Inflammatory macrophage treated with lipopolysaccharide for 1 hour (primary cell): ENCODE data around the gene KCNG2.
"Not testable (repeated sequence)": the region's sequence is repeated elsewhere in the genome, so short reads cannot be mapped to it uniquely, and the experiment has no call there.

Experiments
- DNase-seq, 2 donors: peaks; one replicate each; pipeline ENCODE4 v3.0.0-alpha.2; 2020 to 2022

KCNG2 gene

GRCh38 chr18:79872527-79873444 is 75.0 kb downstream of the KCNG2 start:
- no peak for DNase-seq

- DNase-seq, result no peak
These were observed 75.8 kb downstream of the KCNG2 start for GRCh38 chr18:79873449-79874110.

- DNase-seq, result no peak
These were observed 77.1 kb downstream of the KCNG2 start for GRCh38 chr18:79874553-79875530.

DNA sequence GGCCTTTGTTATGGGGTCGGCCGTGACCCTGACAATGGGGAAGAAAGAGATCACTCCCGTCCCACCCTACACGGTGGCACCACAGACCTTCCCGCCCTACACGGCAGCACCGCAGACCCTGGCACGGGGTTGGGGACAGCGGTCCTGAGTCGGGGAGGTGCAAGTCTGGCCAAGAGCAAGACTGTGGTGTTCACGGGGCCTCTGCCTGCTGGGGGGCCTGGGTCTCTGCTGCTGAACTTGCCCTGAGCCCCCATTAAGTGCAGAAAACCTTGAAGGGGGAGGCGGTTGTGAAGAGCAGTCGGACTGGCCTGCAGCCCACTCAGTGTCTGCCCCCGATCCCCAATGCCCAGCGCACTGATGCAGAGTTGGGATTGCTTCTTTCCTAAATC is 77.8 kb downstream of the KCNG2 start:
- no peak for DNase-seq

GRCh38 chr18:79875931-79876461 is 78.3 kb downstream of the KCNG2 start:
- DNase-seq, result no peak

- no peak for DNase-seq
These were observed 78.8 kb downstream of the KCNG2 start for GRCh38 chr18:79876497-79876896.

DNA sequence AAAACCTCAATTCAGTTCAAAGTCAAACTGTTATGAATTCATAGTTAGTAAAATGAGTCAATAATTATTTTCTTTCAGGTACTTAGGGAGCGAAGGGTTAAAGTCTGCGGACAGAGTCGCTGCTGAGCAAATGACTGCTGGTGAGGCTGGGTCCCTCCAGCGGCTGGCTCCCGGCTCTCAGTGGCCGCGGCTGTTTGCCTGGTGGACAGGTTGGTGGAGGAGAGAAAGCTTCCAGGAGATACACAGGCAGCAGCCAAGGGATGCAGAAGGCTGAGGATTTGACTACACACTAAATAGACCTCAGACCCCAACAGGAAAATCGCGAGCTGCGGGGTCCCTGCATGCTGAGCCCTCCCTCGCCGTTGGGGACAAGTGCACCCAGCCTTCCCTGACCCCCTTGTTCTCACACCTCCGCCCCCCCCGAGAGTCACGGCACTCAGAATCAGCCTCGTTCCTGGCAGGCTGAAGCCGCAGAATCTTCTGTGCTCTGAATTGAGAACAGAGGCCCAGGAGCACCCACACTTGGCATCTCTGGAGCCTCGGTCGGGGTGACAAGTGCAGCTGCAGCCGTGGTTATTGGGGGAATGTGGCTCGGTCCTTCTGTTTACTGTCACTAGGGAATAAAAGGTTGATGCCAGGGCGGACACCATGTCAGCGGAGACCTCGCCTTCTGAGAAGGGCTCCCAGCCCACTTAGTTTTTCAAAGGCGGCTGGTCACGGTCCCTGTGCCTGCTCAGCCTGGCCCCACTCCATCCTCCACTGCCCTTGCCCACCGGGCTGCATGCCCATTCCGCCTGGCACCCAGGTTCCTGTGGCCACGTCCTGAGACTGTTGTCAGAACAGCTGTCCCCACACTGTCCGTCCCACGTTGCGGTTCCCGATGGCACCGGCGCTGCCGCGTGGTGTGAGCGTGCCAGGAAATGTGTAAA is 79.7 kb downstream of the KCNG2 start:
- DNase-seq, result no peak

- DNase-seq, result not testable (repeated sequence)
These were observed 80.5 kb downstream of the KCNG2 start for GRCh38 chr18:79878246-79878645.

GRCh38 chr18:79878741-79879378 is 81.1 kb downstream of the KCNG2 start:
- no peak for DNase-seq

GRCh38 chr18:79879566-79879965 is 81.8 kb downstream of the KCNG2 start:
- no peak for DNase-seq

DNA sequence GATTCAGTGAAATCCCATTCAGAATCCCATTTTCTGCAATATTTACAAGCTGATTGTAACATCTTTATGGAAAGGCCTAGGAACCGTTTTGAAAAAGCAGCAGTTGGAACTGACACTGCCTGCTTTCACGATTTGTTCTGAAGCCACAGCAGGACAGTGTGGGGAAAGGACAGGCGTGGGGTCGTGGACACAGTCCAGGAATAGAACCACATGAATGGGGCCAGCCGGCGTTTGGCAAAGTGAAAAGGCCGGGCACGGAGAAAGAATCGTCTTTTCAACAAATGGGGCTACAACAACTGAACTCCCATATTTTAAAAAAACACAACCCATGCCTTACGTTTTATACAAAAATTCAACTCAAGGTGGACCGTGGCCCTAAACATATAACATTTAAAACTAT is 84.0 kb downstream of the KCNG2 start:
- DNase-seq, result no peak

DNA sequence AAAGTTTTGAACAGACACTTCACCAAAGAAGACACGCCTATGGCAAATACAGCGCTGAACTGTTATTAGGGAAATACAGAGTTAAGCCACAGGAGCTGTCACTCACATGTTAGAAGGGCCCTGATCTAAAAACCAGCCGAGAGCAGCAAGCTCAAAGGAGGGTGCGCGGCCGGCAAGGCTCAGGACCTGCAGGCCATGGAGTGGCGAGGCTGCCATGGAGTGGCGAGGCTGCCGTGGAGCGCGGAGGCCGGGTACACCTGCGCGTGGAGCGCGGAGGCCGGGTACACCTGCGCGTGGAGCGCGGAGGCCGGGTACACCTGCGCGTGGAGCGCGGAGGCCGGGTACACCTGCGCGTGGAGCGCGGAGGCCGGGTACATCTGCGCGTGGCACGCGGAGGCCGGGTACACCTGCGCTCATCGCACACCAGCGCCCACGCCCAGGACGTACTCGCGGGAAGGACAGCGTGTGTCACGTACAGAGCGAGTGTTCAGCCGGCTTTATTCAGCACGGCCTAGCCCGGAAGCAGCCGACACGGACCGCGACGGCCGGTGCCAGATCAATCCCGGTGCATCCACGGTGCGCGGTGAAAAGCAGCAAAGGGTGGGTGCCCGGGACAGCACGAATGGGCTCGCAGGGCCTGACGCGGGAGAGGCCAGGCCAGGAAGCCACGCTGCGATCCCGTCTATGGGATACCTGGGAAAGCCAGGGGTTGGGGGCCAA is 84.9 kb downstream of the KCNG2 start:
- DNase-seq, result no peak

GRCh38 chr18:79883461-79884293 is 85.9 kb downstream of the KCNG2 start:
- DNase-seq, result no peak

- no peak for DNase-seq
These were observed 86.7 kb downstream of the KCNG2 start for GRCh38 chr18:79884294-79884962.

GRCh38 chr18:79884963-79885728 is 87.4 kb downstream of the KCNG2 start:
- DNase-seq, result no peak

GRCh38 chr18:79887181-79888000 is 89.7 kb downstream of the KCNG2 start:
- DNase-seq, result no peak

- no peak for DNase-seq
These were observed 90.3 kb downstream of the KCNG2 start for GRCh38 chr18:79888016-79888415.
